Measurements from ENCODE around the gene CDH1. TPM values are rescaled to one million over a fixed set of nuclear protein-coding genes. Genes with fewer than 3 reads are reported as not detected.
A peak's percentile ranks its signal among the peaks of the same experiment; 100 is the strongest.
"Not testable (repeated sequence)": the region's sequence is repeated elsewhere in the genome, so short reads cannot be mapped to it uniquely, and the experiment has no call there.

The CDH1 gene
- total RNA-seq, 1 donor from 2014 or later, result 56.8 TPM

DNA sequence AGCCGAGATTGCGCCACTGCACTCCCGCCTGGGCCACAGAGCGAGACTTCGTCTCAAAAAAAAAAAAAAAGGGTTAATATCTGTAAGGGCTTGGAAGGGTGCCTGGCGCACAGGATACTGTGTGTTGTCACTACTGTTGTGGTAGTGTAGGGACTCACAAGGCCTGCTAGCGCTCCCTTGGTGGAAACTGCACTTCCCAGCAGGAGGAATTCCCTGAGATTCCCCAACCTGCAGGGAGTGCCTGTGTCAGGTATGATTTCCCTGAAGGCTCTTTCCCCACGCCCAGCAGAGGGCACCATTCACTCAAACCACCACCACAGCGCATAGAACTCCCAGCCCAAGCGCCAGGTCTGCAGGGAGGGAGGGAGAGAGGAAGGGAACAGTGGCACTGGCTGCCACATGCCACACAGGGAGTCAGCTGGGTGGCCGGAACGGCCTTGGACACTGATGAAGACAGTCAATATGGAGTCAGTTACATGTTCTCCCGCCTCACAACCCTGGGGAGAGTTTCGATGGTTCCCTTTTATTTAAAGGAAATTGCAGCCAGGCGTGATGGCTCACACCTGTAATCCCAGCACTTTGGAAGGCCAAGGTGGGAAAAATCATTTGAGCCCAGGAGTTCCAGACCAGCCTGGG lies 32.7 kb upstream of the CDH1 start:
- no peak overlapping the region for H3K4me3 ChIP-seq (ENCODE audit: low read depth, low read length)
- TF ChIP-seq, protein P1, sequence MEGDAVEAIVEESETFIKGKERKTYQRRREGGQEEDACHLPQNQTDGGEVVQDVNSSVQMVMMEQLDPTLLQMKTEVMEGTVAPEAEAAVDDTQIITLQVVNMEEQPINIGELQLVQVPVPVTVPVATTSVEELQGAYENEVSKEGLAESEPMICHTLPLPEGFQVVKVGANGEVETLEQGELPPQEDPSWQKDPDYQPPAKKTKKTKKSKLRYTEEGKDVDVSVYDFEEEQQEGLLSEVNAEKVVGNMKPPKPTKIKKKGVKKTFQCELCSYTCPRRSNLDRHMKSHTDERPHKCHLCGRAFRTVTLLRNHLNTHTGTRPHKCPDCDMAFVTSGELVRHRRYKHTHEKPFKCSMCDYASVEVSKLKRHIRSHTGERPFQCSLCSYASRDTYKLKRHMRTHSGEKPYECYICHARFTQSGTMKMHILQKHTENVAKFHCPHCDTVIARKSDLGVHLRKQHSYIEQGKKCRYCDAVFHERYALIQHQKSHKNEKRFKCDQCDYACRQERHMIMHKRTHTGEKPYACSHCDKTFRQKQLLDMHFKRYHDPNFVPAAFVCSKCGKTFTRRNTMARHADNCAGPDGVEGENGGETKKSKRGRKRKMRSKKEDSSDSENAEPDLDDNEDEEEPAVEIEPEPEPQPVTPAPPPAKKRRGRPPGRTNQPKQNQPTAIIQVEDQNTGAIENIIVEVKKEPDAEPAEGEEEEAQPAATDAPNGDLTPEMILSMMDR (conservative IDR thresholded peaks at IDR 0.05; ENCODE audit: low read depth, low read length), result peak; percentile 97
- no peak for DNase-seq (ENCODE audit: low read depth)

DNA sequence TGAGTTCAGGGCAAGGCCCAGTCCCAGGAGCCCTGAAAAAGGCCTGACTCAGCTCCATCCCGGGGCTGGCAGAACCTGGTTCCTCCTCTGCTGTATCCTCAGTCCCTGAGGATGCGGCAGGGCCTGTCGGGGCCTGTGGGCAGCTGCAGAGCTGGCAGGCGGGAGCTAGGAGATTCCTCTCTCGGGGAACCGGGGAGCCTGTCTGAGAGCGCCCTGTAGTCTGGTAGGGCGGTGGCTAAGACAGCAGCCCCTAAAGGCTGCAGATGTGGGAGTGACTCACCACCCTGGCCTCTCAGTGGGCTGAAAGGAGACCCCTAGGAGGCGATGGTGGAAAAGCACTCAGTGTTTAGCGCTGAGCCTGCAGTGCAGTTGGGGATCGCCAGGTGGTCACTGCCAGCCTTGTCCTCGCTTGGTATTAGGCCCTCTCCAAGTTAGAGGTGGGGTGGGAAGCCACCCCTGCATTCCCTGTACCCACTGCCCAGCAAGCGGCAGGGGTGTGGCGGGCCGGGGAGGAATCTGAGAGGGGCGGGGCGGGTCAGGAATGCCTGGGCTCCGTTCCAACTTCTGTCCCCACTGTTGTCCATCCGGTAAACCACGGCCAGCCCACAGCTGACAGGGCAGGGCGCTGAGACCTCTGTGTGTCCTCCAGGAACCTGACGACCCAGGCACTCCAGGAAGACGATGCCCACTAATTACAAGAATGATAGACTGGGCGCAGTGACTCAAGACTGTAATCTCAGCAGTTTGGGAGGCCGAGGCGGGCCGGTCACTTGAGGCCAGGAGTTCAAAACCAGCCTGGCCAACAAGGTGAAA lies 29.5 kb upstream of the CDH1 start:
- TF ChIP-seq, protein P1 (conservative IDR thresholded peaks at IDR 0.05; ENCODE audit: low read depth, low read length), result peak; percentile 42
- H3K4me3 ChIP-seq (ENCODE audit: low read depth, low read length), result no peak overlapping the region
- DNase-seq (ENCODE audit: low read depth), result peak; percentile 31

DNA sequence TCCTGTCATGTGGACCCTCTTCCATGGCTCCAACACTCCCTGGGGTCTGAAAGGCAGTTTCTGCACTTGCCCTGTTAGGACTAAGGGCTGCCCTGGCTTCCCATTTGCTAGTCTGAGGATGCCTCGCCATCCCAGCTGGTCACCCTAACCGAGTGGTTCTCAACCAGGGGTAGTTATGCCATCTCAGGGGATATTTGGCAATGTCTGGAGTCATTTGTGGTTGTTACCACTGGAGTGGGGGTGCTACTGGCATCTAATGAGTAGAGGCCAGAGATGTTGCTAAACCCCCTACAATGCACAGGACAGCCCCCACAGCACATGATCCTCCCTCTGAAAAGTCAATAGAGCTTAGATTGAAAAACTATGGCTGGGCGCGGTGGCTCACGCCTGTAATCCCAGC lies 26.9 kb upstream of the CDH1 start:
- DNase-seq (ENCODE audit: low read depth), result no peak
- TF ChIP-seq, protein P1 (conservative IDR thresholded peaks at IDR 0.05; ENCODE audit: low read depth, low read length), result no peak

DNA sequence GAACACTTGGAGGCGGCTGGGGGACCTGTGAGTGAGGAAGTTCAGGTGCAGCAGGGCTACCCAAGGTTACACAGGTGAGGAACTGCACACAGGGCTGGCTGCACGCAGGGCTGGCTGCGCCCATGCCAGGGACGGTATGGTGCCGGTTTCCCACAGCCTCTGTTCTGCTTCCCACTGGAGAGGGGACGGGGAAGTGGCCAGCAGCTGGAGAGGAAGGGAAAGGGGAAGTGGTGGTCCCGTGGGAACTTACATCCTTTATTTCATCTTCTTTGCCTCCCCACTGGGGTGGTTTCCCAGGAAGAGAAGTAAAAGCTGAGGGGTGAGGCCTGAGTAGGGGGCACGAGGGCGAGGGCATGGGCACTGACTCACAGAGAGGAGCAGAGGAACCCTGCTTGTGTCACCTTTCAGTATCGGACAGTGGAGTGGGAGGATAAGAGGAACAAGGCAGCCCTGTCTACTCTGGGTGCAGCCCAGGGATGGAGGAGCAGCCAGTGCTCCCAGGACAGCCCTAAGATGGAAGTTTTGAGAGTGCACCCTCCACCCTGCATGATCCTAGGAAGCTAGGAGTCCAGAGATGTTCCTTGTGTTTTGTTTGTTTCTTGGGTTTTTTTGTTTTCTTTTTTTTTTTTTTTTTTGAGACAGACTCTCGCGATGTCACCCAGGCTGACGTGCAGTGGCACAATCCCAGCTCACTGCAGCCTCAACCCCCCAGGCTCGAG lies 25.5 kb upstream of the CDH1 start:
- TF ChIP-seq, protein P1 (conservative IDR thresholded peaks at IDR 0.05; ENCODE audit: low read depth, low read length), result no peak
- H3K4me3 ChIP-seq (ENCODE audit: low read depth, low read length), result no peak overlapping the region
- DNase-seq (ENCODE audit: low read depth), result no peak

More for the DNA sequence above, 26.9 kb upstream of the CDH1 start:
- H3K4me3 ChIP-seq (ENCODE audit: low read depth, low read length), result no peak overlapping the region

DNA sequence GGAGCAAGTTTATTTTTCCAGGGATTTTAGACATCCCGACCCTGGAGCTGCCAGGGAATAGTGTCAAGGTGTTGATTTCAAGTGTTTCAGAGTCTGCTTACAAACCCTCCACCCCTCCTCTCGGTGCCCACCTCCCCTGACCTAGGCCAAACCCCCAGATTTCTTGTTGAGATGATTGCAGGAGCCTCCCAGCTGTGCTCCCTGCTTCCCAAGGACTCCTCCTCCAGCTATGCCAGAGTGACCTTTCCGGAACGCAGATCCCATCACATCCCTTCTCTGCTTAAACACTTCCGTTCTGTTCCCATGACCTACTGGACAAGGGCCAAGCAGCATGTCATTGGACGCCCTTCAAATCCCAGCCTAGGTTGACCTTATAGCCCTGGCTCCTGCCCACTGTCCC lies 23.7 kb upstream of the CDH1 start:
- TF ChIP-seq, protein P1 (conservative IDR thresholded peaks at IDR 0.05; ENCODE audit: low read depth, low read length), result no peak
- no peak overlapping the region for H3K4me3 ChIP-seq (ENCODE audit: low read depth, low read length)
- DNase-seq (ENCODE audit: low read depth), result no peak

DNA sequence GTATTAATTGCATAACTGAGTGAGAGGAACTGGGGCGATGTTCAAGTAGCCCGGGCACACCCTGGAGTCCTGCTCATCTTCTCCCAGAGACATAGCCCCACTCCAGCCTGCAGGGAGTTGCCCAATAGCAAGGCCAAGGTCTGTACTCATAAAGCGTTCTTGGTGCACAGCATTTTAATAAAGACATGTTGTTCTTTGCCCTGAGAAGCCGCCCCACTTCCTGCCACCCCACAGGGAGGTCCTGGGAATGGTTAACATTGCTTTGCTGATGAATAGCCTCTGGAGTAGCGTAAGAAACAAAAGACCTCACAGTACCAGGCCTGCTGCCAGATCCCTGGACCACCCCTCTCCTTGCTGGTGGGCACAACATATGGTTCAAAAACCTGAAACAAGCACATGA lies 21.6 kb upstream of the CDH1 start:
- DNase-seq (ENCODE audit: low read depth), result no peak
- TF ChIP-seq, protein P1 (conservative IDR thresholded peaks at IDR 0.05; ENCODE audit: low read depth, low read length), result no peak
- H3K4me3 ChIP-seq (ENCODE audit: low read depth, low read length), result no peak overlapping the region

DNA sequence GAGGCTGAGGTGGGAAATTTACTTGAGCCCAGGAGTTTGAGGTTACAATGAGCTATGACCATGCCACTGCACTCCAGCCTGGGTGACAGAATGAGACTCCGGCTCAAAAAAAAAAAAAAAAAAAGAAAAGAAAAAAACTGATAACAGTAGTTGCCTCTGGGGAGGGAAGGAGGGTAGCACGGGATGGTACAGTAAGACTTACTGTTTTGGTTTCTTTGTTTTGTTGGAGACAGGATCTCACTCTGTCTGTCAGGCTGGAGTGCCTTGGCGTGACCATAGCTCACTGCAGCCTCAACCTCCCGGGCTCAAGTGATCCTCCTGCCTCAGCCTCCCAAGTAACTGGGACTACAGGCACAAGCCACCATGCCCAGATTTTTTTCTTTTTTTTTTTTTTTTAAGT lies 20.6 kb upstream of the CDH1 start:
- H3K4me3 ChIP-seq (ENCODE audit: low read depth, low read length); DNase-seq (ENCODE audit: low read depth): not testable (repeated sequence)

All from epithelial cell of proximal tubule (primary cell).